NCI-H2029 (cell line): ENCODE measurements around the gene PTDSS2.

Source experiments
- DNase-seq: peaks from one replicate; lab custom pipeline; 2025; lab: John Stamatoyannopoulos, UW

Gene PTDSS2

DNA sequence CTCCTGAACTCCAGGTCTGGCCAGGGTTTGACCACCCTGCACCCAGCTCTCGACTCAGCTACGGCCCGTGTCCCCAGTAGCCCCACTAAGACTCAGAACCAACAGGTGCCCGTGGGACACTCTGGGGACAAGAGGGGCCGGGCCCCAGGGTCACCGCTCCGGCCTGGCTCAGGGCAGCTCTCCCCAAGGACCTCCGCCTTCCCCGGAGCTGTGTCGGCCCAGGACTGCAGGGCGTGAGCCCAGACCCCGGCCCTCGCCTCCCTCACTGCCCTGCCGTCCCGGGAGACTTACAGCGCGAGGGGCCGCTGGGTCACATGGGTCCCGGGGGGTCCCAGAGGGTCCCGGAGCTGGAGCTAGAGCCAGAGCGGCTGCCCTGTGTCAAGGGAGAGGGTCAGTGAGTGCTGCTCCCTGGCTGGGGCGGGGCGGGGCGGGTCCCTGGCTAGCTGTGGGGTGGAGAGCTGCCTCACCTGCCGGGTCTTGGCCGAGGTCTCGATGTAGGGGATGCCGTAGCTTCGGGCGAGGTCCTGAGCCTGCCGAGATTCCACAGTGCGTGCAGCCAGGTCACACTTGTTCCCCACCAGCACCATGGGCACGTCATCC, 83.0 kb downstream of the PTDSS2 start:
- no peak for DNase-seq

DNA sequence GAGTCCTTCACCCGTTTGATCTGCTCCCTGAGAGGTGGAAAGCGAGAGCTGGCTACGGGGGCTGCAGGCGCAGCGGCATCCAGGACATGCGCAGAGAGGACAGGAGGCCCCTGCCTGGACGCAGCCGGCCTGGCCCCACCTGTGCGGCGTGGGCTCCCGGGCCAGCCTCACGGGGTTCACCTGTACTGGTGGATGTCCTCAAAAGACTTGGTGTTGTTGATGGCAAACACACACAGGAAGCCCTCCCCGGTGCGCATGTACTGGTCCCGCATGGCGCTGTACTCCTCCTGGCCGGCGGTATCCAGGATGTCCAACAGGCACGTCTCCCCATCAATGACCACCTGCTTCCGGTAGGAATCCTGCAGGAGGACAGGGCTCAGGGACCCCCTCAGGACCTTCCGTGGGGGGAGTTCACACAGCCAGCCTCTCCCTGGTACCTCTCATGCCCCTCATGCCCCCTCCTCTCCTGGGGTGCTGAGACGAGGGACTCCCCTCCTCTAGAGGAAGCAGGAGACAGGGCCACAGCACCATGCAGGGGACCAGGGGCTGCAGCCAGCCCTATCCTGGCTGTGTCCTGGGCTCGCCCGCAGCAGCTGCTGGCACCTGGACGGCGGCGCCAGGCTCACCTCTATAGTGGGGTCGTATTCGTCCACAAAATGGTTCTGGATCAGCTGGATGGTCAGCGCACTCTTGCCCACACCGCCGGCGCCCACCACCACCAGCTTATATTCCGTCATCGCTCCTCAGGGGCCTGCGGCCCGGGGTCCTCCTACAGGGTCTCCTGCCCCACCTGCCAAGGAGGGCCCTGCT, 83.7 kb downstream of the PTDSS2 start:
- no peak for DNase-seq

DNA sequence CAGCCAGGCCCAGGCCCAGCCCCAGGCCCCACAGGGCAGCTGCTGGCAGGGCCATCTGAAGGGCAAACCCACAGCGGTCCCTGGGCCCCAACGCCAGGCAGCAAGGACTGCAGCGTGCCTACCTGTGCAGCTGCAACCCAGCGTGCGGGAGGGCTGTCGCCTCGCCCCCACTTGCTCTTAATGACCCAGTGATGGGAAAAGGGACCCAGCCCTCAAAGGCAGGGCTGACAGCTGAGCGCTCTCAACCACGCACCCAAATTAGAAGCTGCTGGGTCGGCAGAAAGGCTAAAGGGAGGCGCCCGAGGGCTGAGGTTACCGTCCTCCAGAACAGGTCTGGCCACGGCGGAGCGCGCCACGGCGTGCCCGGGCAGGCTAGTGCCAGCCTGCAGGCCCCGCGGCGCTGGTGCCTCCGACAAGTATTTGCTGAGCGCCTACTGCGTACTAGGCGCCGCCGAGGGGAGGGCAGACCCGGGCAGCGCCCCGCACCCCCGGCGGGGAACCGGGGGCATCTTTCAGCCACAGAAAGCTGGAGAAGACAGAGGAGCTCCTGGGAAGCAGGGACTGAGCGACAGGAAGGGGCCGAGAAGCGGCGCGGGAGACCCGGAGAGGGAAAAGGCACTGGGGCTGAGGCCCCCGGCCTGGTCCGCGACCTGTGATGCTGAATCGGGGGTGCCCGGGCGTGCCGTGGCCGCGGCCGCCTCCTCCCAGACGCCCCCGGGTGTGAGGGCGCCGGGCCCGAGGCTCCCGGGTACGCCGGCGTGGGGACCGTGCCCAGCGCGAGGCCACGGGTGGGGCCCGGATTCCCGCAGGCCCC, 84.5 kb downstream of the PTDSS2 start:
- no peak for DNase-seq

DNA sequence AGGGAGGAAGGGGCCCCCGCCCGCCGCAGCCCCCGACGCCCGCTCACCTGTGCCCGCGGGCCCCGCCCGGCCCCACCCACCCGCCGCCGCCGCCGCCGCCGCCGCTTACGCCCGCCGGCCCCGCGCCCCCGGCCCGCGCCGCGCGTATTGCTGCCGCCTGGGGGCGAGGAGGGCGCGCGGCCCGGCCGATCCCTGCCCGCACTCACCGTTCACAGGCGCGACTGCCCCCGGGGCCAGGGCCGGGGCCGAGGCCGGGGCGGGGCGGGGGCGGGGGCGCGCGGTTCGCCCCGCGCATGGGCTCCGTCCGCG, 85.1 kb downstream of the PTDSS2 start:
- no peak for DNase-seq

DNA sequence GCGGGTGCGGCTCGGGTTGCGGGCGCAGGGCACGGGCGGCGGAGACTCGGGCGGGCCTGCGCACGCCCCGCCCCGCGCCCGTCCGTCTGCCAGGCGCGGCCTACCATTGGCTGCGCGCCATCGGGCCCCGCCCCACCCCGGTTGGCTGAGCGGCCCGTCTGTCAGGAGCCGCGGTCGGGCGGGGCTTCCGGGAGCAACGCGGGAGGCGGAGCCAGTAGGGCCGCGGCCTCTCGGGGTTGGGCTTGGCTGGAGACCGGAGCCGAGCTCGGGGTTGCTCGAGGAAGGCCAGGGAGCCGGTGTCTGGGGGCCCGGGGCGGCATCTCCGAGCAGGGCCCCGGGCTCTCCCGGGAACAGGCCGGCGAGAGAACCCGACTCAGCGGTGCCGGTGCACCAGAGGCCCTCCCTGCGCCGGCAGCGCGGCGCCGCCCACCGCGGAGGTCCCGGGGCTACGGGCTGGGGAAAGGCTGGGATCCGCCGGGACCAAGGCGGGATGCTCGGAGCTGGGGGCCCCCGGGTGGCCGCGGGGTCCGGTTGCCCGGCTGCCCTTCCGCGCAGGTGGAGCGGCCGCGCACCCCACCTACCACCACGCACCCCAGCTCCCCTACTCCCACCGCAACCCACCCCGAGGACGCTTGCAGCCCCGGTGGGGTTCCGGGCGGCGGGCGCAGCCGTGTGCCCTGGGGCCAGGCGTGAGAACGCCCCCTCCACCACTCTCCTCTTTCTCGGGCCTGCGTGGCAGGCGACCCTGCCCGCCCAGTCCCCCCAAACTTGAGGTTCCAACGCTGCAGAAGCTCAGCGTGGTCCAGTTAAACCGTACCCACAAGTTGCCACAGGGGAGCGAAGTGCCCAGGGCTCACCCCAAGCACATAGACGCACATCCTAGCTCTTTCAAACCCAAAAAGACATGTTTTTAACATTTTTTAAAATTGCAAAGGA, 85.7 kb downstream of the PTDSS2 start, which contains the start of gene HRAS:
HRAS (minus strand) TSS at position 58 of the 936 bp plus-strand sequence.
- DNase-seq = peak; percentile 91

DNA sequence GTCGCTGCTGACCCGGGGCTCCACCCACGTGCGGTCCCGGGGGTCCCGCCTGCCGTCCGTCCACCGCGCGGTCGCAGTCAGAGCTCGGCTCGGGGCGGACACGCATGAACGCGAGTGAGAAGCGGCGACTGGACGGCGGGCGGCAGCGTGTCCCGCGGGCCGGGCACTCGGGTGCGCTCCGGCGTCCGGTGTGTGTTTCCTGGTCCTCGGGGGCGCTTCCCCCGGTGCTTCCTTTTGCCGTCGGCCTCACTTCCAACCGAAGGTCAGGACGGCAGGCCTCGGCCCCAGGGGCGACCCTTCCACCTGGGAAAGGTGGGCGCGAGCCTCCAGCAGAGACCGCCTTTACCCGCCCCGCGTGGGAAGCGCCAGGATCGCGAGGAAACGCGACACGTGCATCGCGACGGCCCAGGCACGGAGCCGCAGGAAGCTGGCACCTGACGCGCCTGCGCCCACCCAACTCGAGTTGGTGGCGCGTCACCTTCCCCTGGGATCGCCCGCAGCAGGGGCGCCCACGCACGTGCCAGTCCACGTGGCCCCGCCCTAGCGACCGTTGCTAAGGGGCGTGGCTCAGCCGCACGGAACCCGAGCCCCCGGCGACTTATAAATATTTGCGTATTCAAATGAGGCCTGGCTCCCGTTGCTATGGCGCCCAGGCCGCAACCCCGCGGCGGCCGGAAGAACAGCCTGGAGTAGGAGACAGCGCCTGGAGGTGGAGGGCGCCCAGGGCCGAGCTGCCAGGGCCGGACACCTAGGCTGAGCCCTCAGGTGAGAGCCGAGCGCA, 87.0 kb downstream of the PTDSS2 start, which contains the start of gene LRRC56:
LRRC56 (plus strand) TSS at position 687 of the 781 bp plus-strand sequence. CDS start 3,158 bp downstream, outside the sequence.
- DNase-seq = peak; percentile 94

DNA sequence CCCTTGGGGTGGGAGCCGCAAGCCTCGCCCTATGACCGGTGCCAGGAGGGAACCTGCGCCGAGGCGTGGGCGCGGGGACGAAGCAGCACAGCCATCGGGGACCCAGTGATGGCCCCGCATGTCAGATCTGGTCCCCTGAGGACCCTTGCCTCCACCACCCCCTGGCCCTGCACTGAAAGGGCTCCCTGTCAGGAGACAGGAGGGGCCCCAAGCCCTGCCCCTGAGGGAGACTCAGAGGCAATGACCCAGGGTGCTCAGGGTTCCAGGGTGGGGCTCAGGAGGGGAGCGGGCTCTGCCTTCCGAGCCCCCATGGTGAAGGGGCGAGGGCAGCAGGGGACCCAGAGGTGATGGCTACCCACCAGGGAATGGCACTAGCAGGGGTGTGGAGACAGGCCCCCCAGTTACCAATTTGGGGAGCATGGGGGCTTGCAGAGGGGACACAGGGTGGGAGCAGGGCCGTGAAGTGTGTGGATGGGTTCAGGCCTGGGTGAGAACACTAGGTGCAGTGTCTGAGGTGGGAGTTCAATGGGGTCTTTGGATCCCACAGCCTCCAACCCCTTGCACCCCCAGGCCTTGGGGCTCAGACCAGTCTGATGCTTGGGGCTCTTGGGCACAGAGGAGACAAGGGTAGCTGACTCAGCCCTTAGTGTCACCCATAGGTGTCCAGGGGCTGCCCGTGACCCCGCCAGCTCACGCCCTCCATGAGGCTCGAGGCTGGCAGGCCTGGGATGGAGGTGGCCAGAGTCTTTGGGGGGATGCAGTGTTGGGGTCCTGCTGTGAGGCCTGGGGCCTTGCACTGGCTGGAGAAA, 87.7 kb downstream of the PTDSS2 start:
- DNase-seq = no peak

DNA sequence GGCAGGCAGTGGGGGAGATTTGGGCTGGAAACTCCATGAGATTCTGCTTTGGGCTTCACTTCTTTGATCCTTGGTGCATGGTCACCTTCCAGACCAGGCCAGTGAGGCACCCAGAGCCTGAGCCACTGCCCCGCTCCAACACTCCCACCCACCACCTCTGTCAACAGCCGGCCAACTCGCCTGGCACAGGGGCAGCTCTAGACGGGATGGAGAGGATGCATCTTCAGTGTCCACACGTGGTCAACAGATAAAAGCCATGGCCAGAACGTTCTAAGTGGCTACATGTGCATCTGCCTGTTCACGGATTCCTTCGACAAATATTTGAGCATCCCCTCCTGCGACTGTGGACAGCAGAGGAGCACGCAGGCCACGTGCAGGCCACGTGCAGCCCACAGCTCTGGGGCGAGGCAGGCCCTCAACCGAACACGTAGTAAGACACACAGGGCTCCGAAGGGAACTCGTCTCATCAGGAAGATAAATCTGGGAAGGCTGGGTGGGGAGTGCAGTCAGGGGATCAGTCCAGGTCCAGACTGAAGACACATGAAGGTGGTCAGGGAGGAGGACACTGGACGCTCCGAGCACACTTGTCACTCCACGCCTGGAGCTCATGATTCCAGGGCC, 88.5 kb downstream of the PTDSS2 start:
- no peak for DNase-seq

DNA sequence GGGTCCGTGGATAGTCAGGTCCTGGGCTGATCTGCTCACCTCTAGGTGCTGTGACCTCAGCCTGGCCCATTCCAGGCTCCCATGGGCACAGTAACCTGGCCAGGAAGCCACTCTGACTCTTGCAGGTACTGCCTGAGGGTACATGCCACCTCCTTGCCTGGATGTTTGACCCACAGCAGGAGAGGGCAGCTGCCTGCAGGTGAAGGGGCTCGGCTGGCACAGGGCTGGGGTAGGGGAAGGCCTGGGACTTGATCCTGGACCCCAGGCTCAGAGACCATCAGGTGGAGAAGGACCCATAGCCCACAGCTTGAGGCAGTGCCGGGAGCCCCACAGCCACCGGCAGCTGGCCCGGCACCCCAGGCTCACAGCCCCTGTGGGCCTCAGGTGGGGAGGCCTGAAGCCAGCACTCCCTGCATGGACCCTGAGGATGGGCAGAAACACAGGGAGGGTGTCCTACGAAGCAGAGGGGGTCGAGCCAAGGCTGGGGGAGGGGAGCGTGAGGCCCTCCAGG, 89.9 kb downstream of the PTDSS2 start:
- DNase-seq = no peak
